Activated naive CD8-positive, alpha-beta T cell (primary cell): ENCODE measurements around the gene BDKRB2.

Experiments used
- H3K27ac Mint-ChIP-seq: one replicate; pipeline ENCODE4 v1.8.0; 2021; ENCODE audit warnings: mixed read lengths
- H3K27me3 Mint-ChIP-seq: one replicate; pipeline ENCODE4 v1.8.0; 2021; ENCODE audit warnings: mixed read lengths
- H3K36me3 Mint-ChIP-seq: one replicate; pipeline ENCODE4 v1.8.0; 2021; ENCODE audit warnings: mixed read lengths
- H3K4me1 Mint-ChIP-seq: one replicate; pipeline ENCODE4 v1.8.0; 2021; ENCODE audit warnings: low read depth, mixed read lengths
- H3K4me3 Mint-ChIP-seq: one replicate; pipeline ENCODE4 v1.8.0; 2021; ENCODE audit warnings: mild to moderate bottlenecking, mixed read lengths
- H3K9me3 Mint-ChIP-seq: one replicate; pipeline ENCODE4 v1.8.0; 2021; ENCODE audit warnings: low read depth, mixed read lengths

BDKRB2 gene

GRCh38 chr14:96217376-96217913, 12.8 kb downstream of the BDKRB2 start:
- Mint-ChIP-seq H3K9me3 (peaks cover under 1% of the 10 kb centered on the region), H3K27ac (no peak overlapping the region), H3K4me1 (no peaks in the 10 kb centered on the region), H3K27me3 (peaks cover 9% of the 10 kb centered on the region), H3K36me3 (no peaks in the 10 kb centered on the region), H3K4me3 (no peak overlapping the region)

GRCh38 chr14:96221109-96221650, 16.5 kb downstream of the BDKRB2 start:
- Mint-ChIP-seq H3K36me3 (no peaks in the 10 kb centered on the region), H3K27me3 (peaks cover 10% of the 10 kb centered on the region), H3K4me1 (no peaks in the 10 kb centered on the region), H3K27ac (no peak overlapping the region), H3K9me3 (no peaks in the 10 kb centered on the region), H3K4me3 (no peak overlapping the region)

- Mint-ChIP-seq H3K27ac (no peak overlapping the region), H3K4me1 (no peaks in the 10 kb centered on the region), H3K4me3 (no peak overlapping the region), H3K27me3 (peaks cover 10% of the 10 kb centered on the region), H3K9me3 (no peaks in the 10 kb centered on the region), H3K36me3 (no peaks in the 10 kb centered on the region)
Measured at GRCh38 chr14:96221841-96222240, 17.2 kb downstream of the BDKRB2 start.

- H3K36me3 Mint-ChIP-seq = no peaks in the 10 kb centered on the region
- H3K9me3 Mint-ChIP-seq = no peaks in the 10 kb centered on the region
- no peak overlapping the region for H3K4me3 Mint-ChIP-seq
- no peaks in the 10 kb centered on the region for H3K4me1 Mint-ChIP-seq
- no peak overlapping the region for H3K27ac Mint-ChIP-seq
- H3K27me3 Mint-ChIP-seq = peaks cover 10% of the 10 kb centered on the region
Measured at GRCh38 chr14:96224480-96225096, 19.9 kb downstream of the BDKRB2 start.

- H3K36me3 Mint-ChIP-seq = no peaks in the 10 kb centered on the region
- peaks cover 9% of the 10 kb centered on the region for H3K27me3 Mint-ChIP-seq
- H3K9me3 Mint-ChIP-seq = no peaks in the 10 kb centered on the region
- H3K4me1 Mint-ChIP-seq = no peaks in the 10 kb centered on the region
- H3K27ac Mint-ChIP-seq = no peak overlapping the region
- no peak overlapping the region for H3K4me3 Mint-ChIP-seq
Measured at GRCh38 chr14:96225213-96225612, 20.6 kb downstream of the BDKRB2 start.

GRCh38 chr14:96225745-96226151, 21.1 kb downstream of the BDKRB2 start:
- Mint-ChIP-seq H3K27me3 (peaks cover 7% of the 10 kb centered on the region), H3K36me3 (no peaks in the 10 kb centered on the region), H3K27ac (no peak overlapping the region), H3K9me3 (no peaks in the 10 kb centered on the region), H3K4me1 (no peaks in the 10 kb centered on the region), H3K4me3 (no peak overlapping the region)

GRCh38 chr14:96227428-96227827, 22.8 kb downstream of the BDKRB2 start:
- Mint-ChIP-seq H3K27ac (no peak overlapping the region), H3K27me3 (peaks cover 2% of the 10 kb centered on the region), H3K36me3 (no peaks in the 10 kb centered on the region)

GRCh38 chr14:96229315-96229714, 24.7 kb downstream of the BDKRB2 start:
- Mint-ChIP-seq H3K4me1 (no peaks in the 10 kb centered on the region), H3K27ac (no peak overlapping the region), H3K9me3 (no peaks in the 10 kb centered on the region), H3K27me3 (no peaks in the 10 kb centered on the region), H3K4me3 (no peak overlapping the region), H3K36me3 (no peaks in the 10 kb centered on the region)

More at GRCh38 chr14:96227428-96227827, 22.8 kb downstream of the BDKRB2 start:
- H3K4me3 Mint-ChIP-seq = no peak overlapping the region
- H3K4me1 Mint-ChIP-seq = no peaks in the 10 kb centered on the region
- no peaks in the 10 kb centered on the region for H3K9me3 Mint-ChIP-seq

GRCh38 chr14:96231056-96231455, 26.4 kb downstream of the BDKRB2 start:
- Mint-ChIP-seq H3K27ac (no peak overlapping the region), H3K4me1 (no peaks in the 10 kb centered on the region), H3K9me3 (no peaks in the 10 kb centered on the region), H3K27me3 (no peaks in the 10 kb centered on the region), H3K4me3 (no peak overlapping the region), H3K36me3 (no peaks in the 10 kb centered on the region)

GRCh38 chr14:96231526-96232130, 27.0 kb downstream of the BDKRB2 start:
- Mint-ChIP-seq H3K36me3 (no peaks in the 10 kb centered on the region), H3K27ac (no peak overlapping the region), H3K4me1 (no peaks in the 10 kb centered on the region), H3K27me3 (no peaks in the 10 kb centered on the region), H3K4me3 (no peak overlapping the region), H3K9me3 (no peaks in the 10 kb centered on the region)

- H3K27ac Mint-ChIP-seq = no peak overlapping the region
- no peaks in the 10 kb centered on the region for H3K27me3 Mint-ChIP-seq
- no peaks in the 10 kb centered on the region for H3K4me1 Mint-ChIP-seq
- no peaks in the 10 kb centered on the region for H3K36me3 Mint-ChIP-seq
- H3K9me3 Mint-ChIP-seq = no peaks in the 10 kb centered on the region
- H3K4me3 Mint-ChIP-seq = no peak overlapping the region
Measured at GRCh38 chr14:96232506-96232905, 27.9 kb downstream of the BDKRB2 start.

GRCh38 chr14:96233661-96234060, 29.0 kb downstream of the BDKRB2 start:
- Mint-ChIP-seq H3K27ac (no peak overlapping the region), H3K4me3 (no peak overlapping the region), H3K9me3 (no peaks in the 10 kb centered on the region), H3K27me3 (no peaks in the 10 kb centered on the region), H3K36me3 (no peaks in the 10 kb centered on the region), H3K4me1 (no peaks in the 10 kb centered on the region)

- H3K9me3 Mint-ChIP-seq = no peaks in the 10 kb centered on the region
- H3K27me3 Mint-ChIP-seq = no peaks in the 10 kb centered on the region
- H3K4me1 Mint-ChIP-seq = no peaks in the 10 kb centered on the region
- H3K27ac Mint-ChIP-seq = no peak overlapping the region
- H3K4me3 Mint-ChIP-seq = no peak overlapping the region
- H3K36me3 Mint-ChIP-seq = no peaks in the 10 kb centered on the region
Measured at GRCh38 chr14:96235426-96235825, 30.8 kb downstream of the BDKRB2 start.

GRCh38 chr14:96237641-96238040, 33.0 kb downstream of the BDKRB2 start:
- no peaks in the 10 kb centered on the region for H3K9me3 Mint-ChIP-seq

GRCh38 chr14:96238676-96239265, 34.1 kb downstream of the BDKRB2 start:
- Mint-ChIP-seq H3K9me3 (no peaks in the 10 kb centered on the region), H3K27me3 (no peaks in the 10 kb centered on the region)

More at GRCh38 chr14:96237641-96238040, 33.0 kb downstream of the BDKRB2 start:
- no peaks in the 10 kb centered on the region for H3K36me3 Mint-ChIP-seq
- no peak overlapping the region for H3K27ac Mint-ChIP-seq
- H3K27me3 Mint-ChIP-seq = no peaks in the 10 kb centered on the region
- no peak overlapping the region for H3K4me3 Mint-ChIP-seq
- H3K4me1 Mint-ChIP-seq = no peaks in the 10 kb centered on the region

More at GRCh38 chr14:96238676-96239265, 34.1 kb downstream of the BDKRB2 start:
- Mint-ChIP-seq H3K4me1 (no peaks in the 10 kb centered on the region), H3K27ac (no peak overlapping the region), H3K4me3 (no peak overlapping the region), H3K36me3 (no peaks in the 10 kb centered on the region)
